IPS-20b (cell line): ENCODE measurements around the gene TRABD2A.

ENCODE experiments used
- H3K27ac ChIP-seq: one replicate; pipeline ENCODE4 v1.5.1; 2013; ENCODE audit warnings: low read length
- H3K27me3 ChIP-seq: 2 replicates; pipeline ENCODE4 v1.6.1; 2013; ENCODE audit warnings: mild to moderate bottlenecking, low read length, inconsistent platforms; ENCODE audit not compliant: insufficient read depth
- H3K36me3 ChIP-seq: 2 replicates; pipeline ENCODE4 v1.6.1; 2013; ENCODE audit warnings: low read depth, mild to moderate bottlenecking, inconsistent platforms, low read length, moderate library complexity; ENCODE audit not compliant: insufficient read depth
- H3K4me1 ChIP-seq: 2 replicates; pipeline ENCODE4 v1.6.1; 2013; ENCODE audit warnings: mild to moderate bottlenecking, control low read depth, inconsistent platforms, low read length, moderate library complexity; ENCODE audit not compliant: insufficient read depth
- H3K4me3 ChIP-seq: 2 replicates; pipeline ENCODE4 v1.5.1; 2013; ENCODE audit warnings: mild to moderate bottlenecking, low read length, inconsistent platforms
- H3K9ac ChIP-seq: 2 replicates; pipeline ENCODE4 v1.6.1; 2013; ENCODE audit warnings: low read depth, mild to moderate bottlenecking, inconsistent platforms, low read length, moderate library complexity
- H3K9me3 ChIP-seq: 2 replicates; pipeline ENCODE4 v1.6.1; 2013; ENCODE audit warnings: mild to moderate bottlenecking, low read depth, low read length, inconsistent platforms; ENCODE audit not compliant: insufficient read depth

The TRABD2A gene

DNA sequence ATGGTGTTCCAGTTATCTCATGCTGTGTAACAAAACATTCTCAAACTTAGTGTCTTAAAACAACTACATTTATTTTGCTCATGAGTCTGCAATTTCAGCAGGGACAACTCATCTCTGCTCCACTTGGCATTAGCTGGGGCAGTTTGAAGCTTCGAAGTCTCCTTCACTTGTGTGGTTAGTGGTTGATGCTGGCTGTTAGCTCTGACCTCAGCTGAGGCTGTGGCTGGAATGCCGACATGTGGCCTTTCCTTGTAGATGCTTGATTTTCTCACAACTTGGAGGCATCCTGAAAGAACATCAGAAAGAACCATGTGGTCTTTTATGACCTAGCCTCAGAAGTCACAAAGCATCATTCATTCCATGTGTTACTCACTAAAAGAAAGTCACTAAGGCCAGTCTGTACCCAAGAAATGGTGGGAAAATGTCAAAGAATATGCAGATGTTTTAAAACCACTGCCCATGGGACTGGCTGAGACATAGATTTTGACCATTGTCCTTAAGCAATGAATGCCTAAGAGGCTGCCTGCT lies 20.8 kb upstream of the TRABD2A start:
- no peak overlapping the region for H3K4me3 ChIP-seq
- no peaks in the 10 kb centered on the region for H3K9me3 ChIP-seq
- peaks cover 32% of the 10 kb centered on the region for H3K27me3 ChIP-seq
- H3K36me3 ChIP-seq, result no peaks in the 10 kb centered on the region
- H3K4me1 ChIP-seq, result peaks cover 2% of the 10 kb centered on the region; the same call in 1 of the 2 replicates
- no peak overlapping the region for H3K9ac ChIP-seq
- H3K27ac ChIP-seq, result no peak overlapping the region

DNA sequence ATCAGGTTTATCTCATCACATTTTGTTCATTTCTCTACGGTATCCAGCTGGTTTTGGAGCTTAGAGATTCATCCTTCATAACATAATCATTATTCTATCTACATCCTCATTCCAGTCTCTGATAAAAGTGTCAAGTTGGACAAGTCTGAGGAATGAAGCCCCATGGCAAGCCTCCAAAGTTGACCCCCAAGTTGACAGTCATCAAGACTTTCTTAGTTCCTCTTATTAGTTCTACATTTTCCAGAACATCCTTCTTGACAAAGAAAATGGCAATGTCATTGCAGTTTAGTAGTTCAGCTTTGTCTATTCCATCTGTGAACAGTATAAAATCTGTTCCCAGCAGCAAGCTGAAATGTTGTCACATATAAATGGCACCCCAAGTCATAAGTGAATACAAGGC lies 20.1 kb upstream of the TRABD2A start:
- no peaks in the 10 kb centered on the region for H3K9me3 ChIP-seq
- peaks cover 2% of the 10 kb centered on the region; the same call in 1 of the 2 replicates for H3K4me1 ChIP-seq
- H3K9ac ChIP-seq, result no peak overlapping the region
- peaks cover 32% of the 10 kb centered on the region for H3K27me3 ChIP-seq
- no peaks in the 10 kb centered on the region for H3K36me3 ChIP-seq
- H3K27ac ChIP-seq, result no peak overlapping the region
- H3K4me3 ChIP-seq, result no peak overlapping the region

DNA sequence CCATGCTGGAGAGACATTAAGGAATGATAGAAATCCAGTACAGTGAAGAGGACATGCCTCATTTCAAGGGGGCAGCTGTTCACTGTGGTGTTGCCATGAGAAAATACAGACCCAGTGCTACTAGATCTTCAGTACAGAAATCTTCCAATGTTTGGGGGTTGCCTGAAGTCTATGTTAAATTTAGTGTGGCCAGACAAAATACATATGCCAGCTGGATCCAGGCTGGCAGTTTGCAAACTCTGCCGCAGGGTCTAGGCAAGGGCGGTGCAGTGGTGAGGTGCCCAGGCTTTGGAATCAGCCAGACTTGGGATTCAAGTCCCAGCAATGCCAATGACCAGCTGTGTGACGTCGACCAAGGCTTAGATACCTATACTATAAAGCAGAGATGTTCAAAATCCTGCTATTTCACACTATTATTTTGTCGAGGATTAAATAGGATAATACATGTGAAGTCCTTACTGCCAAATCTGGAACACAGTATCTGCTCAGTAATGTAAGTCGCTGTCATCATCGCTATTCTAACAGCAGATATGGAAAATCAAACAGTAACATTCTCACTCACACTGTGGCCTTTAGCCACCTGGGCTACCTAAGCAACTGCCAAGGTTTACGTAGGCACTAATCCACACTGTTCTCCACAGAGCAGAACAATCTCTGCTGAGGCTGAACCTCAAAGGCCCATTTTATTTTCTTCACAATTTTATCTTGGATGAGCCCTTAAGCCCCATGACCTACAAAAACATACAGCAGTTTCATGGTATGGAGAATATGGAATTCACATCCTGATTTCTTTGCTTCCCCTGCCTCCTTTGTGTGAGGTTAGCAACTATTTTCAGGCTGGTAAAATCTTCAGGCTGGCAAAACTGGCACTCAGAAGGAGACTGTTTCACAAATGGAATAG lies 18.7 kb upstream of the TRABD2A start:
- peaks cover 3% of the 10 kb centered on the region for H3K4me1 ChIP-seq
- H3K27ac ChIP-seq, result no peak overlapping the region
- H3K9ac ChIP-seq, result no peak overlapping the region
- H3K4me3 ChIP-seq, result no peak overlapping the region
- no peaks in the 10 kb centered on the region for H3K36me3 ChIP-seq
- H3K27me3 ChIP-seq, result peaks cover 29% of the 10 kb centered on the region
- no peaks in the 10 kb centered on the region for H3K9me3 ChIP-seq

DNA sequence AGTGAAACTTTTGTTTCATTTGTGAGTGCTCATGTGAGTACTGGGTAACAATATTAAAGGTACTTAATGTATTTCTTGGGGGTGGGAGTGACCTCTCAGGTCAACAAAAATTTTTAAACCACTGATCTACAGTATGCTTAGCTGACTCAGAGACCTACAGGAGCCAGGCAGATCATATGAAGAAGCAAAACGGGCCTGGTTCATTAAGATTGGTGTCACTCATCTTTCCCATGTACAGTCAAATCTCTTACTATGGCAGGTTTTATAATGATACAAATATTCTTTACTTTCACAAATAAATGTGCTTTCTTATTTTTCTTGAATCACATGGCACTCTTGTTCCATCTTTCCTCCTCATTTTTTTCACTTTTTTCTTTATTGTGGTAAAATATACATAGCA lies 16.9 kb upstream of the TRABD2A start:
- peaks cover 9% of the 10 kb centered on the region for H3K4me1 ChIP-seq
- no peaks in the 10 kb centered on the region for H3K36me3 ChIP-seq
- no peak overlapping the region for H3K4me3 ChIP-seq
- no peak overlapping the region for H3K27ac ChIP-seq
- H3K9me3 ChIP-seq, result no peaks in the 10 kb centered on the region
- peaks cover 14% of the 10 kb centered on the region; the same call in 1 of the 2 replicates for H3K27me3 ChIP-seq
- no peak overlapping the region for H3K9ac ChIP-seq

DNA sequence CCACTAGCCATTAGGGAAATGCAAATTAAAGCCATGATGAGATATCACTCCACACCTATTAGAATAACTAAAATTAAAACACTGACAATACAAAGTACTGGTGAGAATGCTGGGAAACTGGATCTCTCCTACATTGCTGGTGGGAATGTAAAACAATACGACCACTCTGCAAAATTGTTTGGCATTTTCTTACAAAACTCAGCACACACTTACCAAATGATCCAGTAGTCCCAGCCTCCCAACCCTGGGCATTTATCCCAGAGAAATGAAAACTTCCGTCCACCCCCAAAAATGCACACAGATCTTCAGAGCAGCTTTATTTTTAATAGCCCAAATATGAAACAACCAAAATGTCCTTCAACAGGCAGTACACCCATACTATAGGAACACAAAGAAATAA lies 15.7 kb upstream of the TRABD2A start:
- Histone ChIP-seq H3K9me3 (no peaks in the 10 kb centered on the region), H3K27me3 (peaks cover 13% of the 10 kb centered on the region; the same call in 1 of the 2 replicates), H3K27ac (no peak overlapping the region), H3K4me1 (peaks cover 9% of the 10 kb centered on the region), H3K36me3 (no peaks in the 10 kb centered on the region), H3K4me3 (no peak overlapping the region), H3K9ac (no peak overlapping the region)

DNA sequence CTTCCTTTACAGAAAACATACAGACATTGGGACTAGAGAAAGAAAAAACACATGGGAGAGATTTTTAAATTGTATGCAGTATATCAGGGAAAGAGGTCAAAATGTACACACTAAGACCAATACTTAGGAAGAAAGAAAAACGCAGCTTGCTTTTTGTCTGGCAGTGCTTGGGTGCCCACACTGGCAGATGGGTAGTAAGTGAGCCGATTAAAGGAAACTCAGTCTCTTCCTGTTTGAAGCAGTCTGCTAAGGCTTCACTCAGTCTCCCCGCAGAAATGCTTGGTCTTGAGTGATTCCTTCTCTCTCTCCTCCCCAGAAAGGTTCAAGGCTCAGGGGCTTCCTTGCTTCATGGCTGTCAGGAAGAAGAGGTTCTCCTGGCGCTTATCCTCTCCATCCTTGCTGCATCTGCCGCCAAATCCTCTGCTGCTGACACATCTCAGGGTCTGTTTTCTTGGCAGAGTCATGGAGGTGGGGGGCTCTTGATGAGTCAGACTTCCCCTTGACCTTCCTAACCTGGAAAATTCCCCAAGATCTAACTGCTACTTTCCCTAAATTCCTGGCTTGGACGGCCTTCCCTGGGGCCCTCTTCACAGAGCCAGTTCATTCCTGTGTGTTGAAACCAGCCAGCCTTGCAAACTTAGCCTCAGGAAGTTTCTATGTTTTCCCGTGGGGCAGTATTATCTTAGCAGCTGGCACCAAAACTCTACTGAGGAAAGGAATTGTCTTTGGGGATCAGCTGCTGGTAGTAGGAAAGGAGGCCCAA lies 14.1 kb upstream of the TRABD2A start:
- H3K36me3 ChIP-seq, result no peaks in the 10 kb centered on the region
- no peak overlapping the region for H3K4me3 ChIP-seq
- no peaks in the 10 kb centered on the region for H3K9me3 ChIP-seq
- H3K4me1 ChIP-seq, result peaks cover 9% of the 10 kb centered on the region
- no peak overlapping the region for H3K9ac ChIP-seq
- no peaks in the 10 kb centered on the region for H3K27me3 ChIP-seq
- H3K27ac ChIP-seq, result no peak overlapping the region

DNA sequence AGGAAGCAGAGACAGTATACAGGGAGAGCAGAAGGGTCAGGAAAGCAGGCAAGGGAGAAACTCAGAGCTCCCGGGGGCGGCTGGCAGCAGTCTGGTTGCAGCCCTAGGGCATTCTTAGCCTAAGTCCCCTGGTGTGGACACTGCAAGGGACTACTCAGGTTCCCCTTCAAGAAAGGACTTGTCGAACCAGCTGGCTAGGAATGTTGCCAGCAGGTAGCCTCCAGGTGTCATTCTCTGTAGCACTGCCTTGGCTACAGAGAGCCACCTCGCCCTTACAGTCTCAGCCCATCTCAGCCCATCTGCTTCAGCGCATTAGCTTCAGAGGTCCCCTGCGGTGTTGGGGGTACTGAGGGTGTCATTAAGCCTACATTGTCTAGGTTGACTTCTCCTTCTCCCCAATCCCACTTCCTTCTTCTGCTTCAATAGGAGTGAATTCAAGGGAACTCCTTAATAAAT lies 13.3 kb upstream of the TRABD2A start:
- Histone ChIP-seq H3K4me1 (peaks cover 9% of the 10 kb centered on the region), H3K9ac (no peak overlapping the region), H3K27ac (no peak overlapping the region), H3K27me3 (no peaks in the 10 kb centered on the region), H3K9me3 (no peaks in the 10 kb centered on the region), H3K36me3 (no peaks in the 10 kb centered on the region), H3K4me3 (no peak overlapping the region; the same call in 1 of the 2 replicates)

DNA sequence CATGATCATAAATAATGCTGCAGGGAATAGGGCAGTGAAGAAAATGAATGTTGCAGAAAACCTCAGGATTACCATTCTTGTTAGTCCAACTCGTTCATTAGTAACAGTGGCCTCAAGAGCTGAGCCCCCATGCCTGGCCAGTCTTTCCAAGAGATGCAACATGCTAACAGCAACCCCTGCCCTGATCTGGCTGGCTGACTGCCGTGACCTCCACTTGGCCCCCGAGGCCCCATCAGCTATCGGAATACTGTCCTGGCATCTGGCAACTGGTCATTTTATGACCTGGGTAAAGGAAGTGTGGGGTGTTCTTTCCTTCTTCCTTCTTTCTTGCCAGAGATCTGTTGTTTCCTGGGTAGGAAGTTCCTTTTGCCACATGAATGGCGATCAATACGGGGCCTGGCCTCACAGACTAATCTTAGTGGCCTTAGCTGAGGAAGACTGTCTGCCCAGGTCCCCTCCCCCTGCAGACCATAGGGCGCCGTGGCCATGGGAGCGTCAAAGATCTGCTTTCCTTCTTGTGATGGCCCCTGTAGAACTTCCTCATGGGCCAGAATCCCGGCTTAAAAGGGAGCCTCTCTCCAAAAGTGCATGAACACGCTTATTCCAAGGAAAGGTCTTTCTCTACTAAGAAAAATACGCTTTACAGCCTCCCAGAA lies 10.6 kb upstream of the TRABD2A start:
- H3K4me3 ChIP-seq, result no peak overlapping the region
- no peaks in the 10 kb centered on the region for H3K27me3 ChIP-seq
- H3K9me3 ChIP-seq, result no peaks in the 10 kb centered on the region
- no peak overlapping the region for H3K9ac ChIP-seq
- peaks cover 9% of the 10 kb centered on the region for H3K4me1 ChIP-seq
- H3K36me3 ChIP-seq, result no peaks in the 10 kb centered on the region
- H3K27ac ChIP-seq, result no peak overlapping the region

DNA sequence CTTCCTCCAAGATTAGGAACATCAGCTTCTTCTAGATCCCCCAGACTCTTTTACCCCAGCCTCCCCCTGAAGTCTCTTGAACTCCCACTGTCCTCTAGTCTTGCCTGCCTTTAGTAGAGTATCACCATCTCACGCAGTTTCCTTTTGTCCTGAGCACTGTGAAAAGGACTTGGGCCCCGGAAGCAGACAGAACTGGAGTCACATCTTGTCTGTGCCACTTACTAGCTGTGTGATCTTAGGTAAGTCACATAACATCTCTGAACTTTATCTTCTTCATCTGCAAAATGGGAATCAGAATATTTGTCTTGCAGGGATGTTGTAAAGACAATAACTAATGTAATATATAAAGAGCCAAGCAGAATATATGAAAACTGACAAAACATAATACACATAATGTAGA lies 8.4 kb upstream of the TRABD2A start:
- Histone ChIP-seq H3K27ac (no peak overlapping the region), H3K4me3 (no peak overlapping the region), H3K9ac (no peak overlapping the region), H3K36me3 (no peaks in the 10 kb centered on the region), H3K4me1 (peaks cover 5% of the 10 kb centered on the region), H3K27me3 (peaks cover 9% of the 10 kb centered on the region), H3K9me3 (no peaks in the 10 kb centered on the region)

DNA sequence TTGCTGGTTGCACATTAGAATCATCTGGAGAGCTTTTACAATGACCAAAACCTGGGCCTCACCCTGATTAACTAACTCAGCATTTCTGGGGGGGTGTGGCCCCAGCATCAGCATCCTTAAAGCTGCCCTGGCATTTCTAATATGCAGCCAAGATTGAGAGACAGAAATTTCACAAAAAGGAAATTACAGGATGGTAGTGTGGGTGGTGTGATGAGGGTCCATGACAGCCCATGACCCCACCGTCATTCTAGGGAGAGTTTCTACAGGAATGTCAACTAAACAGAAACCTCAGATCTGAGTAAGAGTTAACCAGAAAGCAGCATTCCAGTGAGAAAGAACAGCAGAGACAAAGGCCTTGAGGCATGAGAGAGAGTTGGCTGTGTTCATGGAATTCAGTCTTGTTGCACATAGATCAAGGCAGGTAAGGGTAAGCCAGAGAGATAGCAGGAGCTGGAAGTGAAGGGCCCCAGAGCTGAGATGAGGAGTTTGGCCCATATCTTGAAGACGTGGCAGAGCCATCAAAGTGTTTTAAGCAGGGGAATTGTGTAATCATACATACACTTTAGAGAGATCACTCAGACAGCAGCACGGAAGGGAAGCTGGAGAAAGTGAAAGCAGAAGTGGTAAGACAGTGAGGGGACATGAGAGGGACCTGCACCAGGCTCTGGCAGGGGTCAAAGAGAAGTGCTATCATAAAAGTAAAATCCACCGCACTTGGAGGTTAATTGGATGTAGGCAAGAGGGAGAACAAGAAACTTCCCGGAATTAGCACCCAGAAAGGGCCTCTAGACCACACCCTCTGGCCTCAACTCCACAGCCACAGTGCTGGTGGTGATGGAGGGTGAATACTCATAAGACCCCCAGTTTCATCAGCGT lies 7.8 kb upstream of the TRABD2A start:
- H3K9me3 ChIP-seq, result no peaks in the 10 kb centered on the region
- no peaks in the 10 kb centered on the region for H3K4me1 ChIP-seq
- no peak overlapping the region for H3K27ac ChIP-seq
- H3K27me3 ChIP-seq, result peaks cover 16% of the 10 kb centered on the region
- no peaks in the 10 kb centered on the region for H3K36me3 ChIP-seq
- H3K9ac ChIP-seq, result no peak overlapping the region
- no peak overlapping the region for H3K4me3 ChIP-seq

DNA sequence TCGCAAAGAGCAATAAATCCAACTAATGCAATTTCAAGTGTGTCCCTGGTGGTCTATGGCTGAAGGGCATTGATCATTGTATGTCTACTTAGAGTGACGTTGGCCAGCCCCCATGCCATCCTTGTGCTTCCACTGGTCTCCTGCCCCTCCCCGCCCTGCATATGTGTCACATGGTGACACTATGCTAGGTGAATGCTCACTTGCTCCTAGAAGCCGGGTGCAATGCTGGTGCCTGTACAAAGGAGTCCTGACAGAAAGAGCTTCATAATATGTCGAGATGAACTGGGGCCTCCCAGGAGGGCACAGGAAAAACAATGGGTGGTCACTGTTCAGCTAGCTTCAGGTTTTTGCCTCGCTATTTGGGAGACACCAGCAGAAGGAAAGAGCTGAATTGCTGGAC lies 5.9 kb upstream of the TRABD2A start:
- Histone ChIP-seq H3K4me1 (no peaks in the 10 kb centered on the region), H3K27ac (no peak overlapping the region), H3K9ac (no peak overlapping the region), H3K27me3 (peaks cover 34% of the 10 kb centered on the region), H3K36me3 (no peaks in the 10 kb centered on the region), H3K4me3 (no peak overlapping the region), H3K9me3 (no peaks in the 10 kb centered on the region)
